Stimulated activated CD4-positive, alpha-beta T cell treated with anti-CD3 and anti-CD28 coated beads, Interleukin-2, amount 100 ng/mL, for 24 hours (primary cell): Measurements from ENCODE around the gene CHTF8.

Experiments
- DNase-seq, 2 donors: peaks; one replicate each; pipeline ENCODE4 v3.0.0-alpha.2; 2020

The CHTF8 gene

GRCh38 chr16:69112285-69113129, 19.9 kb downstream of the CHTF8 start:
- DNase-seq: peak; percentile 70 to 76

DNA sequence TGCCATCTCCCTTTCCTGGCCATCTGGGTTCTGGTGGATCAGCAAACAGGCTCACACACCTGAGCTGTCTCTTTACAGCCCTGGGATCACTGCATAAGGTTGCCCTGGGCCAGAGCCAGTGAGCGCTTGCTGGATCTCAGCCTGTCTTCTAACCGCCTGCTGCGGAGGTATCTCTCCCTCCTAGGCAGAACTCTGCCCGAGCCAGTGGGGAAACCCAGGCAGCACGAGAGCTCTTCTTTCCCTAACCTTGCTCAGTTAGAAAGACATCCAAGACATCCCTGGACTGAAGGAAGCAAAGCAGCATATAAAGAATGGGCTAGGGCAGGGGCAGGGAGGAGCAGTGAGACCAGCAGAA, 20.5 kb downstream of the CHTF8 start:
- no peak for DNase-seq

- DNase-seq: no peak
Measured at GRCh38 chr16:69111216-69111875, 21.0 kb downstream of the CHTF8 start.

GRCh38 chr16:69110406-69110805, 22.0 kb downstream of the CHTF8 start:
- DNase-seq: no peak

DNA sequence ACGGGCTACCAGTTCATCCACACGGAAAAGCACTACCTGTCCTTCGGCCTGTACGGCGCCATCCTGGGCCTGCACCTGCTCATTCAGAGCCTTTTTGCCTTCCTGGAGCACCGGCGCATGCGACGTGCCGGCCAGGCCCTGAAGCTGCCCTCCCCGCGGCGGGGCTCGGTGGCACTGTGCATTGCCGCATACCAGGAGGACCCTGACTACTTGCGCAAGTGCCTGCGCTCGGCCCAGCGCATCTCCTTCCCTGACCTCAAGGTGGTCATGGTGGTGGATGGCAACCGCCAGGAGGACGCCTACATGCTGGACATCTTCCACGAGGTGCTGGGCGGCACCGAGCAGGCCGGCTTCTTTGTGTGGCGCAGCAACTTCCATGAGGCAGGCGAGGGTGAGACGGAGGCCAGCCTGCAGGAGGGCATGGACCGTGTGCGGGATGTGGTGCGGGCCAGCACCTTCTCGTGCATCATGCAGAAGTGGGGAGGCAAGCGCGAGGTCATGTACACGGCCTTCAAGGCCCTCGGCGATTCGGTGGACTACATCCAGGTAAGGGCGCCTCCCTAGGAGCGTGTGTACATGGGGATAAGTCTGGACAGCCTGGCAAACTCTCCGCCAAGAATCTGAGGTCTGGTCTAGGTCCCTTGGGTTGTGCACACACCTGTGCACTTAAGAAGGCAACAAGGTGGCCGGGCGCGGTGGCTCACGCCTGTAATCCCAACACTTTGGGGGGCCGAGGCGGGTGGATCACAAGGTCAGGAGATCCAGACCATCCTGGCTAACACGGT, 22.7 kb downstream of the CHTF8 start:
- no peak for DNase-seq

- no peak for DNase-seq
Measured at GRCh38 chr16:69108905-69109252, 23.5 kb downstream of the CHTF8 start.

- DNase-seq: no peak
Measured at GRCh38 chr16:69108064-69108904, 24.1 kb downstream of the CHTF8 start.

DNA sequence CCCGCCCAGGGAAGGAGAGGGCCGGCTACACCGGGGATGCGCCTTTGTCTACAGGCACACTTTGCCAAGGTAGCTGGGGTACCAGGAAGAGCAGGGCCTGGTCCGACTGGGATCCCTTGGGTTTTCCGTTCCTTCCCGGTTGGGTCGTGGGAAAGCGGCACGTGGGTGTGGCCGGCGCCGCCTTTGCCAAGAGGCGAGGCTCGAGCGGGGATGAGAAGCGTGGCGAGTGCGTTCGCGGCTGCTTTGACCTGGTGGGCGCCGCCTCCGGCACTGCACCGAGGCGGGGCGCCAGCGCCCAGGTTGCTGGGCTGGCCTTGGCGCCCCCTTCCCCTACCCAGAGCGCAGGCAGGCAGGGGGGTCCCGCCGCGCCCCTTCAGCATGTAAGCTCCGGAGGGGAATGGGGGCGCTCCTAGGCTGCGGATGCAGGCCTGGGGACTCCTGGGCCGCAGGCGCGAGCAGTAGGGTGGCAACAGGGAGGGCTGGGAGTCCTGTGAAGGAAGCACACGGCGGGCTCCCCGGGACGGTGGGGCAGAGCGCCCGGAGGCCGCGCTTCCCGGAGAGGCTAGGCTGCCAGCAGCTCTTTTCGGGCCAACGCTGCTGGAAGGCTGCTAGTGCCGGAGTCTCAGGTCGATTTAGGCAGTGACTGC, 24.9 kb downstream of the CHTF8 start:
- DNase-seq: no peak

GRCh38 chr16:69106491-69107315, 25.7 kb downstream of the CHTF8 start:
- DNase-seq: peak in 1 of 2 donors; percentile 15

DNA sequence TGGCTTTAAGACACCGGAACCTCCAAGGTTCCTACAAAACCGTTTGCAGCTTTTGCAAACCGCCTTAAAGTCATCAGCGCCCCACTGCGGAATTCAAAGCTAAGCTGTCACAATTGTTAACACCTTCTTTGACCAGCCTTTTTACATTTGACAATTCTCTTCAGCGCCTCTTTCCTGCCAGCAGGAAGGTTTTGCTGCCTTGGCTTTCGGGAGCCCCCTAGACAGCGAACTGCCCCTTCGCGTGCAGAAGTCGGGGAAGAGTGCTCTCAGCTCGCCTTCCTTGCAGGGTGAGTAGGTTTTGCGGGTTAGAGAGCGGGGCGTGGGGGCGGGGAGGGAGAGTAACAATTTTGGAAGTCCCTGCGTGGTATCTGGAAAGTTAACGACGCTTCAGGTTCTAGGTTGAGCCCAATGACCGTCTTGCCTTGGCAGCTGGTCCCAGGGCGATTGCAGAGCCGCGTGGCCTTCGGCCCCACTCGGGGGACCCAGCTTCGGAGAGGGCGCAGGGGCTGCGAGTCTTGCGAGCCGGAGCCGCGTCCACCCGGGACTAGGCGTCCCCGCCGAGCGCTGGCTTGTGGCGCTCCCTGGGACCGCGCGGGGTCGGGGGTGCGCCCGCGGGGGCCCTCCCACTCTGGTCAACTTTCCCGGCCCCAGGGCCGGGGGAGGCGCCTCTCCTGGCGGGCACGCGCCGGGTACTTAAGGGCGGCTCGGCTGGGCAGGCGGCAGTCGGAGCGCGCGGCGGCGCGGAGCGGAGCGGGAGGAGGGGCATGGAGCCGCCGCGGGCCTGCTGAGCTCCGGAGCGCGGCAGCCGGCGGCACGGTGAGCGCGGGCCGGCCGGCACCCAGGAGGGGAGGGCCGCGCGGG, 26.7 kb downstream of the CHTF8 start, which contains the start of gene HAS3:
Gene HAS3 (plus strand): TSS at position 153 of the 861 bp plus-strand sequence. CDS start 3,743 bp downstream, outside the sequence.
- DNase-seq: peak; percentile 42 to 57

GRCh38 chr16:69100071-69100691, 32.2 kb downstream of the CHTF8 start:
- no peak for DNase-seq

- no peak for DNase-seq
Measured at GRCh38 chr16:69095193-69095592, 37.2 kb downstream of the CHTF8 start.

DNA sequence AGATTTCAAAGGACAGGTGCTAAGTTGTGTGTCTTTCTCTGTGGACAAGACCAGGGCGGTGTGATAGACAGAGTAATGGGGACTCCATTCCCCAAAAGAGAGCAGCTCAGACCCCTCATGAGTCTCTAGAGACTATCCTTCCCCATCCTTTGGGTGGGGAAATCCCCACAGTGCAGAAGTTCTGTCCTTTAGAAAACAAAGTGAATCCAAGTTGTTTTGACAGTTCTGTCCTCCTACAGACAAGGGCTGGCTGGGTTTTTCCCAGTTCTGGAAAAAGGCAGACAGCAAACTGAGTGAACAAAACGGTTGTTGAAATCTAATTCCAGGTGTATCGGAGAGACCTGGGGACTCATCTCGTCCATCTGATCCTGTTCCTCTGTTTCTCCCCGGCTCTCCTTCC, 37.9 kb downstream of the CHTF8 start:
- DNase-seq: no peak

GRCh38 chr16:69093974-69094373, 38.4 kb downstream of the CHTF8 start:
- no peak for DNase-seq

- DNase-seq: peak in 1 of 2 donors; percentile 35
Measured at GRCh38 chr16:69089091-69089910, 43.1 kb downstream of the CHTF8 start.

GRCh38 chr16:69088684-69089083, 43.7 kb downstream of the CHTF8 start:
- no peak for DNase-seq

DNA sequence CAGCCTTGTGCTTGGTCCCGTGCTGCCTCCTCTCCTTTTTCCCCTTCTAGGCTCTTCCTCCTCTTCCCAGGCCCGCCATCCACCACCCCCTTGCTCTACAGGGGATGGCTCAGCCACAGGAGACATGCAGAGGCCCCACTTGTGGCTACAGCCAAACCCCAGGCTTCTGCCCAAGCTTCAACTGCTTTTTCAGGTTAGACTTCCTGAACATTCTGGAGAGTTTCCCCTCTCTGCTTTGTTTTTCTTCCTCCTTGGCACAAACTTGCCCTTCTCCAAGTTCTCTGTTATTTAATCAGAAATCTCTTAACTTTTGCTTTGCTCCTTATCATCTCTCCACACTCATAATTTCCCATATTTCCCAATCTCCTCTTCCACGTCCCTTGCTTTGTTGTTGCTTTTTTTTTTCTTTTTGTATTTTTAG, 45.2 kb downstream of the CHTF8 start:
- no peak for DNase-seq

DNA sequence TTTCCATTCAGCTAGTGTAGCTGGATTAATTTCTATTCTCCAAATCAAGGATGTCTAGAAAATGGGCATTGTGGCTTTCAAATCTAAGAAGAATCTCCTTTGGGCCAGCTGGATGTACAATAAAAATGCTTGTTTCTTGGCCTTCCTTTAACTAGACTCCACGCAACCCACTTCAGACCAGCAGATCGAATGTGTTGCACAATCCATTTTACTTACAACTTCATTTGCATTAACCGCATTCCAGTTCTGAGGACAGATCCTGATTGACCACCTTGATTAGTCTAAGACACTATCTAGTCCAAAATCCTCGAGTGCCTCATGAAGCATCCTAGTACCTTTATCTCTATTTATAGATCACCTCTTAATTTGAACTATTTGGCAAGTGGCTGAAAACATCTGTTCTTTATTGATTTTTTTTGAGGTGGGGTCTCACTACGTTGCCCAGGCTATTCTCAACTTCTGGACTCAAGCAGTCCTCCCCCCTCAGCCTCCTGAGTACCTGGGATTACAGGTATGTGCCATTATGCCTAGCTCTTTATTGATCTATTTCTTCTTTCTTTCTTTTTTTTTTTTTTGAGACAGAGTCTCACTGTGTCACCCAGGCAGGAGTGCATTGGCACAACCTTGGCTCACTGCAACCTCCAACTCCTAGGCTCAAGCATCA, 47.2 kb downstream of the CHTF8 start:
- DNase-seq: no peak
